ENCODE data around the gene GABARAP.

DNA sequence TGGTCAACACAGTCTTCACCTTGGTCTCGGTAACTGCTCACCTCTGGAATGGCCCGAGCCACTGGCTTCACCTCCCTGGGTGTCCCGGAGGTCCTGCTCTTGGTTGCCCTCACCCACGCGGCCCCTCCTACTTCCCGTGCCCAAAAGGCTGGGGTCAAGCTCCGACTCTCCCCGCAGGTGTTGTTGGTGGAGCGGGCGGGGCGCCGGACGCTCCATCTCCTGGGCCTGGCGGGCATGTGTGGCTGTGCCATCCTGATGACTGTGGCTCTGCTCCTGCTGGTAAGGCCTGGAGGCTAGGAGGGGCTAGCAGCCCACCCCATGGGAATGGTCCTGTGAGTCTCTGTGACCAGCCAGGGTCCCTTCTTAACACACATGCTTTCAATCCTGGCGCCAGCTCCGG lies 42.7 kb upstream of the GABARAP start:
- no peak for TF ChIP-seq POLR2A (IDR thresholded peaks at IDR 0.05)
- TF ChIP-seq, protein P1, sequence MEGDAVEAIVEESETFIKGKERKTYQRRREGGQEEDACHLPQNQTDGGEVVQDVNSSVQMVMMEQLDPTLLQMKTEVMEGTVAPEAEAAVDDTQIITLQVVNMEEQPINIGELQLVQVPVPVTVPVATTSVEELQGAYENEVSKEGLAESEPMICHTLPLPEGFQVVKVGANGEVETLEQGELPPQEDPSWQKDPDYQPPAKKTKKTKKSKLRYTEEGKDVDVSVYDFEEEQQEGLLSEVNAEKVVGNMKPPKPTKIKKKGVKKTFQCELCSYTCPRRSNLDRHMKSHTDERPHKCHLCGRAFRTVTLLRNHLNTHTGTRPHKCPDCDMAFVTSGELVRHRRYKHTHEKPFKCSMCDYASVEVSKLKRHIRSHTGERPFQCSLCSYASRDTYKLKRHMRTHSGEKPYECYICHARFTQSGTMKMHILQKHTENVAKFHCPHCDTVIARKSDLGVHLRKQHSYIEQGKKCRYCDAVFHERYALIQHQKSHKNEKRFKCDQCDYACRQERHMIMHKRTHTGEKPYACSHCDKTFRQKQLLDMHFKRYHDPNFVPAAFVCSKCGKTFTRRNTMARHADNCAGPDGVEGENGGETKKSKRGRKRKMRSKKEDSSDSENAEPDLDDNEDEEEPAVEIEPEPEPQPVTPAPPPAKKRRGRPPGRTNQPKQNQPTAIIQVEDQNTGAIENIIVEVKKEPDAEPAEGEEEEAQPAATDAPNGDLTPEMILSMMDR (IDR thresholded peaks at IDR 0.05), result no peak
